Islet precursor cell (in vitro differentiated cells): ENCODE measurements around the gene CASTOR1.

Experiments
- DNase-seq: peaks from one replicate; pipeline ENCODE4 v3.0.0-alpha.2; 2018

CASTOR1 gene

GRCh38 chr22:30284172-30284571 is 5.1 kb downstream of the CASTOR1 start:
- DNase-seq = no peak

- DNase-seq = no peak
These were observed 6.0 kb downstream of the CASTOR1 start for GRCh38 chr22:30283342-30283741.

GRCh38 chr22:30282616-30283046 is 6.7 kb downstream of the CASTOR1 start:
- DNase-seq = no peak

GRCh38 chr22:30280505-30280904 is 8.8 kb downstream of the CASTOR1 start:
- DNase-seq = no peak

GRCh38 chr22:30279932-30280331 is 9.4 kb downstream of the CASTOR1 start:
- DNase-seq = no peak

GRCh38 chr22:30279046-30279788 is 10.1 kb downstream of the CASTOR1 start:
- no peak for DNase-seq

- no peak for DNase-seq
These were observed 11.6 kb downstream of the CASTOR1 start for GRCh38 chr22:30277547-30278344.

- DNase-seq = no peak
These were observed 13.3 kb downstream of the CASTOR1 start for GRCh38 chr22:30276039-30276438.

GRCh38 chr22:30275625-30276024 is 13.7 kb downstream of the CASTOR1 start:
- no peak for DNase-seq

- no peak for DNase-seq
These were observed 14.9 kb downstream of the CASTOR1 start for GRCh38 chr22:30274437-30274812.

- no peak for DNase-seq
These were observed 15.4 kb downstream of the CASTOR1 start for GRCh38 chr22:30273711-30274436.

- DNase-seq = no peak
These were observed 16.3 kb downstream of the CASTOR1 start for GRCh38 chr22:30272781-30273601.

GRCh38 chr22:30270832-30271231 is 18.5 kb downstream of the CASTOR1 start:
- no peak for DNase-seq

- DNase-seq = no peak
These were observed 21.0 kb downstream of the CASTOR1 start for GRCh38 chr22:30268331-30268730.

GRCh38 chr22:30267382-30268302 is 21.7 kb downstream of the CASTOR1 start:
- DNase-seq = no peak

- DNase-seq = no peak
These were observed 22.6 kb downstream of the CASTOR1 start, which contains the start of gene OSM for GRCh38 chr22:30266445-30267381. OSM (minus strand) TSS chr22:30266851; CDS start chr22:30266799, 52 bp downstream.

GRCh38 chr22:30265823-30266444 is 23.4 kb downstream of the CASTOR1 start:
- DNase-seq = no peak

- no peak for DNase-seq
These were observed 24.1 kb downstream of the CASTOR1 start for GRCh38 chr22:30265131-30265720.

- DNase-seq = no peak
These were observed 25.4 kb downstream of the CASTOR1 start for GRCh38 chr22:30263883-30264282.
